GM19240 (cell line): Measurements from ENCODE around the gene CORO1C.
A peak's percentile ranks its signal among the peaks of the same experiment; 100 is the strongest.
"Not testable (repeated sequence)": the region's sequence is repeated elsewhere in the genome, so short reads cannot be mapped to it uniquely, and the experiment has no call there.

Experiments used
- DNase-seq: peaks from one replicate; pipeline ENCODE4 v3.0.0; 2011; ENCODE audit warnings: low spot score; ENCODE audit not compliant: insufficient read length

The CORO1C gene

GRCh38 chr12:108753976-108754375 is 22.7 kb upstream of the CORO1C start:
- no peak for DNase-seq

- no peak for DNase-seq
Measured at GRCh38 chr12:108752387-108752786, 21.1 kb upstream of the CORO1C start.

- DNase-seq: no peak
Measured at GRCh38 chr12:108751821-108752220, 20.5 kb upstream of the CORO1C start.

GRCh38 chr12:108751003-108751402 is 19.7 kb upstream of the CORO1C start:
- not testable (repeated sequence) for DNase-seq

GRCh38 chr12:108750526-108750925 is 19.2 kb upstream of the CORO1C start:
- DNase-seq: no peak

GRCh38 chr12:108747563-108747962 is 16.2 kb upstream of the CORO1C start:
- DNase-seq: no peak

GRCh38 chr12:108745641-108746040 is 14.3 kb upstream of the CORO1C start:
- DNase-seq: no peak

GRCh38 chr12:108744021-108744897 is 12.9 kb upstream of the CORO1C start:
- DNase-seq: no peak

- no peak for DNase-seq
Measured at GRCh38 chr12:108738170-108738569, 6.9 kb upstream of the CORO1C start.

GRCh38 chr12:108735855-108736254 is 4.5 kb upstream of the CORO1C start:
- DNase-seq: no peak

- no peak for DNase-seq
Measured at GRCh38 chr12:108734200-108734906, 3.0 kb upstream of the CORO1C start.

GRCh38 chr12:108733230-108733531 is 1.9 kb upstream of the CORO1C start:
- not testable (repeated sequence) for DNase-seq

- DNase-seq: no peak
Measured at GRCh38 chr12:108732489-108733229, 1.3 kb upstream of the CORO1C start.

- peak; percentile 77 for DNase-seq
Measured at GRCh38 chr12:108731866-108732461, 646 bp upstream of the CORO1C start.

- DNase-seq: peak; percentile 29
Measured at GRCh38 chr12:108730365-108731104, 783 bp downstream of the CORO1C start.

- no peak for DNase-seq
Measured at GRCh38 chr12:108729612-108730364, 1.5 kb downstream of the CORO1C start.

- no peak for DNase-seq
Measured at GRCh38 chr12:108728820-108729611, 2.3 kb downstream of the CORO1C start.

- no peak for DNase-seq
Measured at GRCh38 chr12:108727868-108728735, 3.2 kb downstream of the CORO1C start.
